Activated T-helper 1 cell treated with anti-CD3 and anti-CD28 coated beads, Interleukin-2, amount 50 U/mL, for 16 hours (primary cell): ENCODE measurements around the gene BCL11B.

Source experiments
- DNase-seq, 2 donors: peaks; one replicate each; pipeline ENCODE4 v3.0.0-alpha.2; 2020; ENCODE audit warnings: low read depth in 1 of 2, low spot score in 1 of 2

BCL11B gene

DNA sequence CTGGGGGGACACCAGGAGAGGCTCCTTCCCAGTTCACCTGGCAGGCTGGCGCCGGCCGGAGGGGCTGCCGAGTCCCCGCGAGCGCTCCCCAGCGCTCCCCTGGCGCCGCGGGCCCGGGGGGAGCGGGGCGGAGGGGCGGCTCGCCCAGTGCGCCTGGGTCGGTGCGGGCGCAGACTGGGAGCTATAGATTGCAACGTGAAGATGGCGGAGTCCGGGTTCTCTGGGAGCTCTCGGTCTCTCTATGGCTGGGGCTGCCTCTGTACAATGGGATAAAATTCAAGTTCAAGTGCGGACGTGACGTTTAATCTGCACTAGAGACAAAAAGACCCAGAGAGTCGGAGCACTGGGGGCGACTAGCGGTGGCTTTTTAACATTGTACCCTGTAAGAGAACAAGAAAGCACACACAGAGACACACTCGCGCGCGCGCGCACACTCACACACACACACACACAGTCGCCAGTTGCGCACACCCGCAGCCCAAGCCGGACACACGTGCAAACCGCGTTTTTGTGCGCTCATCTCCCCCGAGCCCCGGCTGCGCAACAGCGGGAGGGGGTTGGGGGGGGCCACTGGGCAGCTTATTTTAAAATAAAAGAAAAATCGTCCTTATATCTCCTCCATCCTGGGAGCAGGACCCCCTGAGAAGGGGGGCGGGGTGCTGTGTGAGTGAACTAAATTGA, at the start of gene BCL11B:
Gene BCL11B (minus strand): TSS at position 247 of the 681 bp plus-strand sequence. CDS start 979 bp downstream, outside the sequence.
- DNase-seq = peak; percentile 77 to 79

- DNase-seq = no peak
Measured at GRCh38 chr14:99321236-99321925, 49.4 kb upstream of the BCL11B start.

- no peak for DNase-seq
Measured at GRCh38 chr14:99320621-99321235, 48.7 kb upstream of the BCL11B start.

GRCh38 chr14:99320105-99320572, 48.1 kb upstream of the BCL11B start:
- DNase-seq = peak; percentile 47 to 59

- DNase-seq = no peak
Measured at GRCh38 chr14:99318959-99319295, 46.9 kb upstream of the BCL11B start.

- no peak for DNase-seq
Measured at GRCh38 chr14:99318091-99318958, 46.3 kb upstream of the BCL11B start.

DNA sequence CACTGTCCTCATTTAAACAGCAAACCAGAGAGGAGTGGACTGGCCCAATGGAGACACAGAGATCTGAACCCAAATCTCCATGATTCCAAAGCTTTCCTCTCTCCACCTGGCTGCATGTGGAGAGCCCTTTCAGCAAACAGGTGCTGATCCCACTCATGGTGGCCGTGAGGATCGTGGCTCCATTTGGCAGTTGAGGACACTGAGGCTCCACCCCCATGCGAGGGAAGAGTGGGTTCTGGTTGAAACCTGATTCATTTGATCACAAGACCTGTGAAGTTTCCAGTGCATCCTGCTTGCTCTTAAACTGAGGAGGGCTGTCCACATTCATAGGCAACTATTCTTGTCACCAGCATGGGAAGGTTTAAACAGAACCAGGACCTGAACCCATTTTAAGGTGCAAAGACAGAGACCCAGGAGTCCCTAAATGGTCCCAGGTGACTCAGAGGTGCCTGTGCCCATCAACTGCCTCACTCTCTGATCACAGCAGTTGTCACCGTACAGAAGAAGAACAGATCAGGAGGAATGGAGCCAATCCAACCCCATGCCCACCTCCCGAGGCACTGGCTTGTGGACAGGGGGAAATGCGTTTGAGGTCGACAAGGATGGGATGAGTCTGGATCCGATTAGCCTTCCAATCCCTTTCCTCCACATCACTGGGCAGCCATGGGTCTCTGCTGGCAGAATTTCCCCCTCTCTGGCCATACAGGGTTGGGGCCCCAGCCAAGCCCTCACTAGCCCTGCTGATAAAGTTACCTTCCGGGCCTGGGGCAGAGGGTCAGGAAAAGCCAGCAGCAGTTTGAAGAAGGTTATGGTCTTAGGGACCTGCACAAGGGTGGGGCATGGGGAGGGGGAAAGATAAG, 45.5 kb upstream of the BCL11B start:
- DNase-seq = no peak

DNA sequence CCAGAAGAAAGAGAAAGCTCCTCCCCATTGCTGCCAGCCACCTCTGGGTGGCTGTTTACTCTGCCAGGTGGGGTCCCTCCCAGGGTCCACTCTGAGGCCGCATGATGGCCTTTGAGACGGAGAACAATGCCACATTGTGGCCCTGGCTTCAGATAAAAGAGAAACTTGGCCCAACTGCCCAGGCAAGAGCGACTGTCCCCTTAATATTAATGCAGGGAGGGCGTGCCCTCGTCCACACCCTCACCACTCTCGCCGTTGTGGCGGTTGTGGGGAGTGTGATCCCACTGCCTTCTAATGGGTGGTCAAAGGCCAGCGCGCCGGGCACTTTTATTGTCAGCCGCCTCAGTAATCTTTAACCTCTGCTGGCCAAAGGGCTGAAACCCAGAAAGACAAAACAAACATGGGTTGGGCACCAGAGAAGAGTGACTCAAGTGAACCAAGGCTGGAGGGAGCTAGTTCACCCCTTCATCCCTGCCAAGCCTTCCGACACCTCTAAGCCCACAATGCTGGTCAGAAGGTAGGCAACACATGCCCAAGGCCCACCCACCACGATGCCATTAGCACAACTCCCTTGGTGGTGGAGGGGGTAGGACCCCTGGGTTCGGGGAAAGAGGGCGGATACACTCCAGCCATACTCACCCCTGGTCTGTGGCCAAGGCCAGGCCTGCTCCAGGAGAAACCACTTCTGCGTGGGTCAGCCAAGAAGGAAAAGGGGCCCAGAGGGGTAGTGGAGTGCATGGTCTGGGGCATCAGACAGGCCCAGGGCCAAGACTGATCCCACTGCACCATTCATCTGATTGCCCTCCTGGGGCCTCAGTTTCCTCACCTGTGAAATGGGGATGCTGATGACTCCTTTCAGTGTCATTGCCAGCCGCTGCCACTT, 44.5 kb upstream of the BCL11B start:
- no peak for DNase-seq

- DNase-seq = no peak
Measured at GRCh38 chr14:99315197-99315596, 43.2 kb upstream of the BCL11B start.

GRCh38 chr14:99314623-99315022, 42.6 kb upstream of the BCL11B start:
- no peak for DNase-seq

DNA sequence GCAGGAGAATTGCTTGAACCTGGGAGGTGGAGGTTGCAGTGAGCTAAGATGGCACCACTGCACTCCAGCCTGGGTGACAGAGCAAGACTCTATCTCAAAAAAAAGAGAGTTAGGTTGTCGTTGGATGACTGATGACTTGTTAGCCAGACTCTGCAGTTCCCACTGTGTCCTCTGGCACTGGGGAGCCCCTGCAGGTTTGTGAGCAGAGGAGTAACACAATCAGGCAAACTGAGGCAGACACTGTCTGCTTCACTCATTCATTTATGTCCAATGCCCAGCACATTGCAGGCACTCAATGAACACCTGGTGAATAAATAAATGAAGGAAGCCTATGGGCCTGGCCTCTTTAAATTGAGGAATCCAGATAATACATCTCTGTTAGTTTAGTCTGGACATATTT, 41.2 kb upstream of the BCL11B start:
- no peak for DNase-seq

GRCh38 chr14:99312106-99312505, 40.1 kb upstream of the BCL11B start:
- no peak for DNase-seq

GRCh38 chr14:99309220-99309766, 37.3 kb upstream of the BCL11B start:
- DNase-seq = no peak

GRCh38 chr14:99304208-99304607, 32.2 kb upstream of the BCL11B start:
- DNase-seq = no peak

- no peak for DNase-seq
Measured at GRCh38 chr14:99300190-99300589, 28.2 kb upstream of the BCL11B start.

GRCh38 chr14:99296517-99296916, 24.5 kb upstream of the BCL11B start:
- DNase-seq = no peak

DNA sequence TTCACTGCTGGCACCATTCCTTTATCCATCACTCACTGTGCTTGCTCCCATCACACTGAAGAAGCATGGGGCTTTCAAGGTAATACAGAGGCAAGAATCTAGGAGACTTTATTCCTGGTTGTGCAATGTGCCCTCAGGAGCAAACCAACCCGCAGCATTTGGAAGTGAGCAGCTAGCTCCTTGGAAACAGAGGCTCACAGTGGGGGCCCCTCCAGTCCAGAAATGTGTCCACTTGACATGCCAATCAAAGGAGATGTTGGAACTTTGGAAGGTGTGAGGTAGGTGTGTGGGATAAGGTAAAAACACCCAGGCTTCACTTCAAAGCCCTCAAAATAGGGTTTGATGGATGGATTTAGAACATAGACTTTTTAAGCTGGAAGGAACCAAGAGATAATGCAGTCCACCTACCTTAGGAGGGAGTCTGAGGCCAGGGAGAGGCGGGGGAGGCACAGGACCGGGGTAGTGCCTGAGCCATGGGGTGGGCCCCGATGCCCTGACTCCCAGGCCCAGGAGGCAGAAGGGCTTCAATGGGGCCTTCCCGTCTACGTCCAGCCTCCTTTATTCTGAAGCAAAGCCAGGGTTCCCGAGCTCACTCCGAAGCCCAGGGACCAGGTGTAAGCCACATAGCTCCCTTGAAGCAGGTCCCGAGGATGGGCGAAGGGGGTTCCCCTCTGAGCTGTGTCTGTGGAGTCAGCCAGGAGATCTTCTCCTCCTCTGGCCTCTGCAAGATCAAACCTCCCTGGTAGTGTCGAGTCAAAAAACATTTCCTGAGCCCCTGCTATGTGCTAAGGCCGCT, 17.6 kb upstream of the BCL11B start:
- no peak for DNase-seq

DNA sequence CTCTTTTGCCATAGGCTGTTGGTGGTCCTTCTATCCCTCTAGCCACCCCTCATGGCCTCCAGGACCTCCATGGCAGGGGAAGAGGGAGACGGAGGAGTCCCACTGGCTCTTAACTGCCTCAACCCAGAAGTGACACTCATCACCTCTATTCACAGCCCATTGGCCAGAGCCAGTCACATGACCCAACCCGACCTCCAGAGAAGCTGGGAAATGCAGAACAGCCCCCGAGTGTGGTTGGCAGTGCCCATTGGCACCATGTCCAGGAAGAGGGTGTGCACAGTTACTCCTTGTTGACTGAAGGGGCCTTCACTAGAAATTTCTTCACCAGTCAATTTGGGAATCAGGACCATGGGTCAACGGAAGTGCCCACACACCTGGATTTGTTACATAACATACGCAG, 17.0 kb upstream of the BCL11B start:
- DNase-seq = no peak
